Measurements from ENCODE around the gene RNU5B-1. TPM values are rescaled to one million over a fixed set of nuclear protein-coding genes. Genes with fewer than 3 reads are reported as not detected.

The RNU5B-1 gene
- total RNA-seq, 1 donor from 2014 or later: not detected

Other genes starting within 250 kb of the RNU5B-1 start
- gene RASL12, start 236.7 kb upstream of the RNU5B-1 start, total RNA-seq: not detected in 2 replicates
- gene KBTBD13, start 227.9 kb upstream of the RNU5B-1 start, total RNA-seq: not detected in 2 replicates
- 1.3 and 2.0 TPM in 2 replicates for gene UBAP1L, start 189.5 kb upstream of the RNU5B-1 start, total RNA-seq
- 10.0 and 10.3 TPM in 2 replicates for gene PDCD7, start 170.9 kb upstream of the RNU5B-1 start, total RNA-seq
- 45.3 and 67.5 TPM in 2 replicates for gene CLPX, start 119.3 kb upstream of the RNU5B-1 start, total RNA-seq
- under 0.01 TPM in 2 replicates for gene CILP, start 93.2 kb upstream of the RNU5B-1 start, total RNA-seq
- 1.5 and 2.1 TPM in 2 replicates for gene PARP16, start 17.8 kb upstream of the RNU5B-1 start, total RNA-seq
- gene RNU5A-1, start 8.6 kb upstream of the RNU5B-1 start, total RNA-seq: not detected in 2 replicates
- not detected in 2 replicates for gene IGDCC3, start 73.3 kb downstream of the RNU5B-1 start, total RNA-seq
- under 0.01 TPM in 2 replicates for gene IGDCC4, start 118.3 kb downstream of the RNU5B-1 start, total RNA-seq
- gene DPP8, start 213.0 kb downstream of the RNU5B-1 start, total RNA-seq: 28.4 and 41.9 TPM in 2 replicates
- gene HACD3, start 225.8 kb downstream of the RNU5B-1 start, total RNA-seq: 29.2 and 60.8 TPM in 2 replicates

All from bronchial epithelial cell (primary cell).